NCI-H2081 treated with DMSO at 0.1 percent for 48 hours (cell line): Measurements from ENCODE around the gene PDZRN3.
A peak's percentile ranks its signal among the peaks of the same experiment; 100 is the strongest.

ENCODE experiments used
- DNase-seq: peaks from one replicate; lab custom pipeline; 2025; lab: John Stamatoyannopoulos, UW

Gene PDZRN3

DNA sequence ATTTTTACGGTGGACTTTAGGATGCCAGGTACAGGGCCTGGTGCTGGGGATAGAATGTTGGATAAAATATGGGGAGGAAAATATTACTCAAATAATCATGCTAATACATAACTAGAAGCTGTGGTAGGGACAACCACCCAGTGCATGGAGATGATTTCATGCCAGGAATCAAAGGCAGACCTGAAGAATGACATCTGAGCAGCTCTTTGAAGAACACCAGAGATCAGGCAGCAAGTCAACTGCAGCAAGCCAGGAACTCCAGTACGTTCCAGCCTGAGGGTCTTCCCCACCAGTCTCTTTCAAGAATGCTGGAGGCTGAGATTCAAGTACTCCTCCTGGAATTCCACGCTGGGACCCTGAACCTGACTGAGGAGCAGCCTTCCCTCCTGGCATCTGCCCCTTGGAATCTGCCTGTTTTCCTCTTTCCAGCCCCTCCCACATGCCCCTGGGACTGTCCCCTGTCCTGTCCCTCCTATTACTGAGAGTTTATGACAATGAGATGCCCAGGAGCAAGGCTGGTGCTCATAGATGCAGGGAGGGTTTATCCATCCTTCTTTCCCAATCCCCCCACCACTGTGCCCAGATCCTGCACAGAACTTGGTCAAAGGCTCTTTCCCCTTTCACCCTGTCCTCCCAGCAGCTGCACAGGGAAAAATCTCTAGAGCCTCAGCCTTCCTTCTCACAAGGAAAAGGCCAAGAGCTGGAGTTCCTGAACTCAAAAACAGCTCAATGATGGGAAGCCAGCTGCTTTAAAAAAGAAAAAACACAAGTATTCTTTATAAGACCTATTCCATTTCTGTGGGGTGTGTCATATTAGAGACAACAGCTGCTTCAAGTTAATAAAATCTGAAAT, 68.0 kb downstream of the PDZRN3 start:
- no peak for DNase-seq

- DNase-seq = no peak
Measured at GRCh38 chr3:73555076-73555475, 69.7 kb downstream of the PDZRN3 start.

- no peak for DNase-seq
Measured at GRCh38 chr3:73552700-73553099, 72.0 kb downstream of the PDZRN3 start.

DNA sequence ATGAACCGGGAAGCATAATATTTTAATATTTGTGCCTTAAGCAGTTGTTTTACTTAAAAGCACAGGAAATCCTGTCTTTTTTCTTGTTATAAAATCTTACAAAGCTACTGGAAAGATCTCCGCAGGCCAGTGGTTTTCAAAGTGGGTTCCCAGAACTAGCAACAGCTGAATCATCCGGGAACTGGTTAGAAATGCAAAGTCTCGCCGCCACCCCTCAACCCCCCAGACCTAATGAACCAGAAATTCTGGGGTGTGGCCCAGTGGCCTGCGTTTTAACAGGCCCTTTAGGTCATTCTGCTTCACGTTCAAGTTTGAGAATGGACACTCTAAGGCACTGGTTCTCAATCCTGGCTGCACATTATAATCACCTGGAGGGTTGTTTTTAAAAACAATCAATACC, 74.7 kb downstream of the PDZRN3 start:
- DNase-seq = no peak

GRCh38 chr3:73549051-73549600, 75.6 kb downstream of the PDZRN3 start:
- no peak for DNase-seq

DNA sequence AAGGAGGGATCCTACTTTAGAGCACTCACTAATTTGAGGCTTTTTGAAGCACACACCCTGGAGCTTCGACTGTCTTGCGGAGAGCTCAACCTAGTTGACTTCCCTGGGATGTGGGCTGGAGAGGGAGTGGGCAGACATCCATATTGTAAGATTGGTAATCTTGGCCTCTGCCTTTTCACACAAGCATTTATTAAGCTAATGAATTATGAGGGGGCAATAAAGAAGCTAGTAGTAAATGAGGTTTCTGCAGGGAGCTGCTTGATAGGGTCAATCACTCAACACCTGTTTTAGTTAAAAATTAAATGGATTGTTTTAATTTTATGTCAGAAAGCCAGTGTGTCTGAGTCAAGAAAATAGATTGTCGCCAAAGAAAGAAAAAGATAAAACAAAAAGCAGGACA, 76.3 kb downstream of the PDZRN3 start:
- DNase-seq = no peak

DNA sequence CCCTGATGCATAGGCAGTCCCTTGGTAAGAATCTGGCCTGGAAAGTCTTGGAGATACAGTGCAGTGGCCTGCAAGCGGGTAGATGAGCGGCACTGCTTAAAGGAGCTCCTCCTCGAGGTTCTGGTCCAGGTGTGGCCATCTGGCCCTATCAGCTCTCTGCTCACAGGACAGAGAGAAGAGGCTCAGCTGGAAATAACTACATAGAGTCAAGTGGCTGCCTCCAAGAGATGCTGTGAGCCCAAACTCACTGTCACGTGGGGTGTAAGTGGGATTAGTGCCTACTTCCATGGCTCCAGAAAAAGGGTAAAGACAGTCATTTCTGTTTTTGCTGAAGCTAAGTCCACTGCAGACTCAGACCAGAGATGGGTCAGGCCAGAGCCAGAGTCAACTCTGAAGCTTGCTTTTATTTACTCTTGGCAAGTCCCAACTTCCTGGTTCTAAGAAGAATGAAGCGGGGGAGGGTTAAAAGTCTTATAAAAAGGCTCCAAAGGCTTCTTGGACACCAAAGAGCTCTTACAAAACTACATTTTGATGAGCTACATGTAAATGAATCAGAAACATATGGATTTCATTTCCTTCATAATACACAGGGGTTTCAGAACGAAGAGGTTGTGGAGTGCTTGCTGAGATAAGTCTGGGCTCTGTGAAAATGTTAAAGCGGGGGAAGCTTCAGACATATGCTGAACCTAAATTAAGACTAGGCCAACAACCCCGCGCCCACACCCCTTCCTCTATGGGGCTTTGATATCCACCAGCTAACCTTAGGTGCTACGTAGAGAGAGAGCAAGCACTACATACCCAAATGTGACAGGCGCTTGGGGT, 77.1 kb downstream of the PDZRN3 start:
- DNase-seq = no peak

DNA sequence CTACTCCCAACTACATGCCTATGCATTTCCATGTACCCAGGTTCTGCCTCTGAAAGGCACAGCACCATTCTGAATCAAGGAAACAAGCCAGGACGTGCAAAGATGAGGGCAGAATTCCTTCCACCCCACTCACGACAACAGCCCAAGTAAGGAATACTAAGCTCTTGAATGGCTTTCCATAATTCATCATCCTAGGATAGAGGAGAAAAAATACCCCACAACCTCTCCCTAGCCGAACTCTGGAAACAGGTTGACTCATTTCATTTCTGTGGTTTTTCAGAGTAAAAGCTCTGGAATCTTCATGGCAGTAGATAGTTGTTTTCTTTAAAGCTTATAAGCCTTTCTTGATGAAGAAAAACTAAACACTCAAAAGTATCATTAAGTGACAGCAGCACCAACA, 77.8 kb downstream of the PDZRN3 start:
- no peak for DNase-seq

GRCh38 chr3:73543412-73543811, 81.3 kb downstream of the PDZRN3 start:
- no peak for DNase-seq

DNA sequence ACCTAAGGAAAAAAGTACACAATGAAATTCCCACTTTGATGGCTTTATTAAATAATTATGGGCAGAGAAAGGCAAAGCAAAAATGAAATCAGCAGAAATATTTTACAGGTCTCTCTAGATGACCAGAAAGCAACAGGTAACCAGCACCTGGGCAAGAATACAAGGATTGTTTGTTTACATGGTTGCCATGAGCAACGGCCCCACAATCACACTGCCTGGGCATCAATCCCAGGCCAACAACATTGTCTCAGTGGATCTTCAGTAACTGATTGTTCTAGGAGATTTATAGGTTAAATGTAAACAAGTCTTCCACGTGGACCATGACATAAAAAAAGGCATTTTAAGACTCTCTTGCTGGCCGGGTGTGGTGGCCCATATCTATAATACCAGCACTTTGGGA, 82.6 kb downstream of the PDZRN3 start:
- DNase-seq = peak; percentile 82

- DNase-seq = no peak
Measured at GRCh38 chr3:73540969-73541740, 83.6 kb downstream of the PDZRN3 start.

- DNase-seq = no peak
Measured at GRCh38 chr3:73538486-73538885, 86.3 kb downstream of the PDZRN3 start.

GRCh38 chr3:73536952-73537351, 87.8 kb downstream of the PDZRN3 start:
- DNase-seq = no peak

DNA sequence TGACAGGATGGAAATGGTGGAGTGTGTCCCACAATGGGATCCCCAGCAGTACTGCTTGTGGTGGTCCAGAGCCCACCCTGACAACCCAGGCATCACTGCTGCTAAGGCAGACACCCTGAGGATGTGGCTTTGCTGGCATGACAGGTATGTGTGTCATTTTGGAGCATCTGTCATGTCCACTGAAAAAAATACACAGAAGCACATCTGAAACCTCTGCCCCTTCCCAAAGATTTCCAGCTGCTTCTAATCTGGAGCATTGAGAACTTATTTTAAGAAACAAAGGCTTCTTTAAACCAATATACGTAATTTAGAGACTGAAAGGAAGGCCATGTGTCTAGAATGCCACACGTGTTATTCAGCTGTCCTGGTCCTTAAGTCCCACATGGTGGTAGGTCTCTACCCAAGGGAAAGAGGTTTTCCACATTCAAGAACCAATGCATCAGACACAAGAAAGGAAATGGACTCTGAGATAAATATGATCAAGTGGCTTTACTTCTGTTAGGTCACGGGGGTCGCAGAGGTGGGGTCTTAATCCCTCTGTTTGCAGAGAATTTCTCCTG, 88.3 kb downstream of the PDZRN3 start:
- DNase-seq = no peak

- no peak for DNase-seq
Measured at GRCh38 chr3:73535931-73536330, 88.8 kb downstream of the PDZRN3 start.

- no peak for DNase-seq
Measured at GRCh38 chr3:73535137-73535536, 89.6 kb downstream of the PDZRN3 start.

DNA sequence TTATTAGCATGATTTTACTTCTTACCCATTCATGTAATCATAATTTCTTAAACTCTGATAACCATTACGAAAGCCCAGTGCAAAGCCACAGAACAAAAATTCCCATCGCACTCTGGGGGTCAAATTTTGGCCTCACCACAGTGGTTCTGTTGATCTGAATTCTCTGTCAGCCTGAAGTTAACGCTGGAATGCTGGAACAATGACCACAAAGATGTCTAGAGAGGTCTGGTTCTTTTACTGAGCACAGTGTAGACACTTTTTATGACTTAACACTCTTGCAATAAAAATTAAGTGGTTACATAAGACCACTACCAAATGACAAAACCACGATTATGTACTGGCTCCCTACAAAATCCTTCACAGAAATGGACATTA, 94.7 kb downstream of the PDZRN3 start:
- no peak for DNase-seq

DNA sequence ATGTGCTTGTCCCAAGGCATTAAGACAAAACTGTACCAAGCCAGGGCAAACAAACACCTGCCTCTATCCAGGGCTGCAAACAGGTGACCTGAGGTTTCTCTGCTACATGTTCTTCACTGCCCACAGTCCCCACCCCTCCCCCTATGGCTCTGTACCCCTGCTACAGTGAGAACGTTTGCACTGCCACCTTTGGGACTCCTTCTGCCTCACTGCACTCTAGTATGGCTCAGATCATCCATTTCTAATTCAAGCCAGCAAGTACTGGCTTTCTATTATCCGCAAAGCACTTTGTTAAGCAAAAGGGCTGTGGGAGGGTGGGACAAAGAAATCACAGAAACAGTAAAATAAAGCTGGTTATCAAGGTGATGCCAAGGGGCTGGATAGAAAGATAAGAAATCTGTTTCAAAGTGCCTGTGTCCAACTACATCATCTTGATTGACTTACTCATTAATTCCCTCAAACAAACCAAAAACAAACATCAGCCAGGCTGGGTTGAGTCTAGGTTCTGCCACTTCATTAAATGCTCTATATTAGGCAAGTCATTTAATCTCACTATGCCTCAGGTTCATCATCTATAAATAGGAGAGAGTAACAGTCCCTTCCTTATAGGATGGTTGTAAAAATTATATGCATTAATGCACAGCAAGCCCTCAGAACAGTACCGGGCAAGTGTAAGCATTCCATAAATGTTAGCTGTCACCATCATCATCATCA, 95.3 kb downstream of the PDZRN3 start:
- no peak for DNase-seq

DNA sequence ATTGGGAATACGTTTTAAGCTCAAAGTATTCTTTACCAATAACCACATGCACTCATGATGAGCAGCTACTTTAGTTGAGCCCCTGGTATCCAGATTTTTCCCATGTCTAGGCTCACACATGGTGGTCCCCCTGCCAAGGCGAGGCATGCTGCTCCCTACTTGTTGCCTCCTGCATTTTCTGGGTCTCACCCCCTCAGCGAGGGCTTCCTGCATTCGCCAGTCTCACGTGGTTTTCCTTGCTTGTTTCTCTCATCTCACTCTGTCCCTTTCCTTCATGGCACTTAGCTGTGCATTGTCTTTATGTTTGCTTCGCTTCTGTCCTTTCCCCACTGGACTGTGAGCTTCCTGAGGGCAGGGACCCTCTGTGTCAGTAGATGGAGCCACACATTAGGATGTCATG, 99.2 kb downstream of the PDZRN3 start:
- DNase-seq = no peak

DNA sequence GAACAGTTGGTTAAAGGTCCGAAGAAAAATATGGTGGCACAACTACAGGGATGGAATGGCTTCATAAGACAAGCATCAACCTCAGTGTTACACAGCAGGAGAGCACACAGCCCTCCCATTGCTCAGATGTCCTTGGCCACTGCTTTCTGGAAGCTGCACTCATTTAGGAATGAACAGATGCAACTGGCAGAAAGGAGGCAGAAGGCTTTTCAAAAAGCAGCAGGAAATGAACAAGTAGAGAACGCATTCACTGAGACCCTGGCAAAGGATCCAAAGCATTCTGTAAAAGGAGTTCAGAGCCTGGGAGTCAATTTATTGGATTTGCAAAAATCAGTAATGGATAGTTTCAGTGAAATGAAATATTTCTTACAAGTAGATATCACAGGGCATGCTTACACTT, 101.1 kb downstream of the PDZRN3 start:
- no peak for DNase-seq

DNA sequence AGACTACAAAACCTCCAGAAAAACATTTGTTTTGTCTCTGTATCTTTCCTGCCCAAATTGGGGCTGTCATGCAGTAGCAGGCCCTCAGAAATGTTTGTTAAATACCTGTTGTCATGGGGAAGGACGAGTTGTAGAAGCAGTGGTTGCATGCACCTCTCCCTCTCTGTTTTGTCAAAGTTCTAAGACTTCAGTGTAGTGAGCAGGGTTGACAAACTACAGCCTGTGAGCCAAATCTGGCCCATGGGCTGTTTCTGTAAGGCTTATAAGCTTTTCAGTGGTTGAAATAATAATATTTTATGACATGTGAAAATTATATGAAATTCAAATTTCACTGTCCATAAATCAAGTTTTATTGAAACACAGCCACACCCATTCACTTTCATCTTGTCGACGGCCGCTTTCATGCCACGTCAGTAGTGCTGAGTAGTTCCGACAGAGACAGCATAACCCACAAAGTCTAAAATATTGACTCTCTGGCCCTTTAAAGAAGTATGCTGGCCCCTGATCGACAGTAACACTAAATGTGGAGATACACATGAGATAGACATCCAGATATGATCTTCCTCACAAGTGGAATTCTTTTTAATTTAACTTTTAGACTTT, 102.9 kb downstream of the PDZRN3 start:
- no peak for DNase-seq
